Activated CD8-positive, alpha-beta T cell treated with anti-CD3 and anti-CD28 coated beads for 36 hours (primary cell): ENCODE results near the gene MAPK9. TPM values are rescaled to one million over a fixed set of nuclear protein-coding genes. Genes with fewer than 3 reads are reported as not detected.

Source experiments
- ATAC-seq: fragments of 200-7000 bp; cut with Tn5 transposase; one replicate; pipeline ENCODE4 v1.10.0; 2021; ENCODE audit warnings: mild to moderate bottlenecking, moderate library complexity
- CTCF ChIA-PET: fragments of 350-600 bp; sonication (Branson Sonifier 250); formaldehyde crosslinking; loops from one replicate; lab custom pipeline; 2021; ENCODE audit warnings: antibody characterized with exemption; lab: Charles Lee
- POLR2A ChIA-PET: fragments of 350-600 bp; sonication (Branson Sonifier 250); formaldehyde crosslinking; loops from one replicate; lab custom pipeline; 2021; ENCODE audit warnings: antibody characterized with exemption; lab: Charles Lee
- DNase-seq: peaks from one replicate; pipeline ENCODE4 v3.0.0-alpha.2; 2020
- H3K27ac Mint-ChIP-seq: one replicate; pipeline ENCODE4 v1.8.0; 2021; ENCODE audit warnings: mild to moderate bottlenecking, mixed read lengths
- H3K27me3 Mint-ChIP-seq: one replicate; pipeline ENCODE4 v1.8.0; 2021; ENCODE audit warnings: mixed read lengths
- H3K36me3 Mint-ChIP-seq: one replicate; pipeline ENCODE4 v1.8.0; 2021; ENCODE audit warnings: low read depth, mixed read lengths
- H3K4me1 Mint-ChIP-seq: one replicate; pipeline ENCODE4 v1.8.0; 2021; ENCODE audit warnings: low read depth, mixed read lengths
- H3K4me3 Mint-ChIP-seq: one replicate; pipeline ENCODE4 v1.8.0; 2021; ENCODE audit warnings: mild to moderate bottlenecking, moderate library complexity, mixed read lengths
- H3K9me3 Mint-ChIP-seq: one replicate; pipeline ENCODE4 v1.8.0; 2021; ENCODE audit warnings: mixed read lengths
- intact Hi-C: fragments of 100-400 bp; cut with micrococcal nuclease; formaldehyde crosslinking; loops from one replicate; pipeline ENCODE4 v1.10.0; 2022
- total RNA-seq, 2 experiments: library from RNA; stranded (reverse); gene quantifications; one replicate each; pipeline ENCODE4 v1.2.3, GENCODE V29; 2021
- TF ChIP-seq, protein P1 (sequence below): fragments of 200-600 bp; IDR thresholded peaks from one replicate; pipeline ENCODE4 v1.8.0; 2022; ENCODE audit warnings: antibody characterized with exemption, mild to moderate bottlenecking

Gene MAPK9
- total RNA-seq, 2 experiments from 2014 or later, result 31.8 to 33.2 TPM

DNA sequence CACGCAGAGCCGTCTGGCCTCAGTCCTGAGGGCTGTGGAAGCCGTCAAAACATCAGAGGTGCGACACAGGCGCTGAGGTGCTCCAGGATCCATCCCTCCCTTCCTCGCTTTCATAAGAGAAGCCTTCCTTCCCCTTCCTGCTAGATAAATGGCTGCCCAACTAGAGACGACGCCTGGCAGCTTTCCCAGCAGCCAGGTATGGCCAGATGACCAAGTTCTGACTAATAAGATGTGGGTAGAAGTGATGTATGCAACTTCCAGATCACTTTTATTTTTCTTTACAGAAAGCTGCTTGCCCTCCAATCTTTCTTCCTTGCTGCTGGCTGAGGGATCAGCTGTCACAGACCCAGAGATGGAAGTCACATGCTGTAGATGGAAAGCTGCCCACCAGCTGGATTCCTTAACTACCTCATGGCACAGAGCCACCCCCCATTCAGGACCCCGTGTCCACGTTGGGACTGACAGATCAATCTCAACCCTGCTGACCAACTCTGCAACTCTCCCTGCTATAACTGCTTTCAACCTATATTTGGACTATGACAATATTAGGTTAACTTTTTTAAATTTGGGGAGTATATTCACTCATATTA, 8.8 kb downstream of the MAPK9 start:
- Mint-ChIP-seq H3K4me1 (peaks cover 2% of the 10 kb centered on the region), H3K27ac (no peak overlapping the region), H3K4me3 (no peak overlapping the region), H3K36me3 (peaks cover 71% of the 10 kb centered on the region), H3K27me3 (no peaks in the 10 kb centered on the region), H3K9me3 (peaks cover 7% of the 10 kb centered on the region)
- DNase-seq, result no peak
- CTCF ChIA-PET, result interaction anchor here (1.0 kb wide), 1 partner anchor 10 kb away, joined by 3 read pairs; no protein-coding TSS in a partner anchor
- intact Hi-C loops, result no loop called here
- TF ChIP-seq, protein P1, sequence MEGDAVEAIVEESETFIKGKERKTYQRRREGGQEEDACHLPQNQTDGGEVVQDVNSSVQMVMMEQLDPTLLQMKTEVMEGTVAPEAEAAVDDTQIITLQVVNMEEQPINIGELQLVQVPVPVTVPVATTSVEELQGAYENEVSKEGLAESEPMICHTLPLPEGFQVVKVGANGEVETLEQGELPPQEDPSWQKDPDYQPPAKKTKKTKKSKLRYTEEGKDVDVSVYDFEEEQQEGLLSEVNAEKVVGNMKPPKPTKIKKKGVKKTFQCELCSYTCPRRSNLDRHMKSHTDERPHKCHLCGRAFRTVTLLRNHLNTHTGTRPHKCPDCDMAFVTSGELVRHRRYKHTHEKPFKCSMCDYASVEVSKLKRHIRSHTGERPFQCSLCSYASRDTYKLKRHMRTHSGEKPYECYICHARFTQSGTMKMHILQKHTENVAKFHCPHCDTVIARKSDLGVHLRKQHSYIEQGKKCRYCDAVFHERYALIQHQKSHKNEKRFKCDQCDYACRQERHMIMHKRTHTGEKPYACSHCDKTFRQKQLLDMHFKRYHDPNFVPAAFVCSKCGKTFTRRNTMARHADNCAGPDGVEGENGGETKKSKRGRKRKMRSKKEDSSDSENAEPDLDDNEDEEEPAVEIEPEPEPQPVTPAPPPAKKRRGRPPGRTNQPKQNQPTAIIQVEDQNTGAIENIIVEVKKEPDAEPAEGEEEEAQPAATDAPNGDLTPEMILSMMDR, result no peak
- no peak for ATAC-seq
- POLR2A ChIA-PET, result interaction anchor here (0.7 kb wide), 1 partner anchor 339 kb away, joined by 3 read pairs; no protein-coding TSS in a partner anchor

DNA sequence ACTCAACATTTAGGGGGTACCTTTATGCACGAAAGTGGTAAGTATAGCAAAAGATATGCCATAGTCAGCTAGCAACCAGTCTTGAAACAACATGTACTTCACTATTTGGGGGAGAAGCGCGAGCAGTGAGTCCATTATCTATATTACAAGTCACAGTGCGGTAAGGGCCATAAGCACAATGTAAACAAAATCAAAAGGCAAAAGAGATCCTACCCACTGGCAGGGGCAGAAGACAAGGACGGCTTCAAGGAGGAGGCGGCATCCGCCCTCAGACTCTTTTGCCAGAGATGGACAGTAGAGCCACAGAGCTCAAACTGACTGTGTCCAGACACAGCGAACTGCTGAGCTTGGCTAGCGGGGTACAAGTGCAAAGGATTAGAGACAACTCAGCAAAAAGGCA, 9.6 kb downstream of the MAPK9 start:
- POLR2A ChIA-PET, result no interaction called here
- Mint-ChIP-seq H3K36me3 (peaks cover 80% of the 10 kb centered on the region), H3K4me1 (no peaks in the 10 kb centered on the region), H3K4me3 (no peak overlapping the region), H3K27ac (no peak overlapping the region), H3K9me3 (peaks cover 9% of the 10 kb centered on the region), H3K27me3 (no peaks in the 10 kb centered on the region)
- TF ChIP-seq, protein P1, result no peak
- CTCF ChIA-PET, result interaction anchor here (0.8 to 3.6 kb wide), 4 partner anchors 9 to 46 kb away, joined by 3 to 13 read pairs (median 5); no protein-coding TSS in a partner anchor
- DNase-seq (no peak), ATAC-seq (no peak)
- intact Hi-C loops, result no loop called here

DNA sequence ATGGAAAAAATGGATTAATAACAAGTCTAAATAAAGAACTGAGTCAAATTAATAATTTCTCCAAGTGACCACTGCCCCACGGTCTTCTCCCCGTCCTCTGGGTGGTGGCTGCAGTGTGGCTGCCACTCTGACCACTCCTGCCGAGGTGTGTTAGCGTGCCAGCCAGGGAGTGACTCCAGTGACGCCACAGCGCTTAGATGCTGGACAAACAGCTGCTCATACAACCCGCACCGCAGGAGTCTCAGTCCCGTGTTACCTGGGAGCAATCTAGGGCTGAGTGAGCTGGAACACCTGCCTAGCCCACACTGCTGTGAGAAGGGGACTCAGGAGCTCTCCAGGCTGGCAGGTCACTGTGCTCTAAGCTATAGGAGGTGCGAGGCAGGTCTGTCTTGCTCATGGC, 10.2 kb downstream of the MAPK9 start:
- H3K4me3 Mint-ChIP-seq, result no peak overlapping the region
- no peaks in the 10 kb centered on the region for H3K27me3 Mint-ChIP-seq
- DNase-seq, result no peak
- H3K36me3 Mint-ChIP-seq, result peaks cover 81% of the 10 kb centered on the region
- TF ChIP-seq, protein P1, result no peak
- ChIA-PET CTCF (interaction anchor here (0.8 to 3.6 kb wide), 4 partner anchors 9 to 46 kb away, joined by 3 to 13 read pairs (median 5); no protein-coding TSS in a partner anchor), POLR2A (no interaction called here)
- H3K27ac Mint-ChIP-seq, result no peak overlapping the region
- H3K9me3 Mint-ChIP-seq, result peaks cover 9% of the 10 kb centered on the region
- H3K4me1 Mint-ChIP-seq, result no peaks in the 10 kb centered on the region
- ATAC-seq, result no peak
- intact Hi-C loops, result no loop called here

DNA sequence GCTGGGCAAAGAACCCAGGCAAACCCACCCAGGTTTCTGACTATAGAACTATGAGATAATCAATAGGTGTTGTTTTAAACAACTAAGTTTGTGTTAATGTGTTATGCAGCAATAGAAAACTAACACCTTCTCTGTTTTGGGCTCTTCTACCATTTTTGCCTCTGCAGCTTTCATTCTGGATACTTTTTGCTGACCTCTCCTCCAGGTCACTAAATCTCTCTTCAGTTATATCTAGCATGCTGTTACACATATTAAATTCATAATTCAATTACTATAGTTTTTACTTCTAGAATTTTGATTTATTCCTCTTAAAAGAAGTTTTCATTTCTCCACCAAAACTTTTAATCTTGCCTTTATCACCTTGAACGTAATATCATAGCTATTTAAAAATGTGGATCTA, 17.2 kb downstream of the MAPK9 start:
- ATAC-seq (no peak), DNase-seq (no peak)
- ChIA-PET POLR2A (interaction anchor here (0.9 kb wide), 1 partner anchor 13 kb away, joined by 3 read pairs; no protein-coding TSS in a partner anchor), CTCF (interaction anchor here (1.9 kb wide), 1 partner anchor 54 kb away, joined by 6 read pairs; no protein-coding TSS in a partner anchor)
- H3K4me1 Mint-ChIP-seq, result no peaks in the 10 kb centered on the region
- no peak overlapping the region for H3K27ac Mint-ChIP-seq
- peaks cover 76% of the 10 kb centered on the region for H3K36me3 Mint-ChIP-seq
- intact Hi-C loops, result no loop called here
- TF ChIP-seq, protein P1, result no peak
- peaks cover 36% of the 10 kb centered on the region for H3K9me3 Mint-ChIP-seq
- H3K4me3 Mint-ChIP-seq, result no peak overlapping the region
- no peaks in the 10 kb centered on the region for H3K27me3 Mint-ChIP-seq

DNA sequence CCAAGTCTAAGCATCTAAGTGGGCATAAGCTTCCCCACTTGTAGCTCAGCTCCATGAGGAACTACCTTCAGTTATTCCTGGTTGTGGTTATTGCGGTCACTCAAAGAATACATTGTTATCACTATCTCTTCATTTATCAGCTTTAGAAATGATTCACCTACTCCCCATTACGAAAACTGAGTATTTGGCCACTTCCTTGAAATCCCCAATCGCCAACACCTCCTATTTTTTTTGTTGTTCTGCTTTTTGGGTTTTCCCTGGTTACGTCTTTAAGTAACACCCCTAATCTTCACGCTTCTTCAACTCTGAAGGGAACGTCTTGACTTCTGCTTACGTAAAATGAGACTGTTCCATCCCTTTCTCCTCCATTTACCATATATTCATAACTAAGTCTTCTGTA, 20.7 kb downstream of the MAPK9 start:
- ChIA-PET CTCF (no interaction called here), POLR2A (no interaction called here)
- no peak overlapping the region for H3K27ac Mint-ChIP-seq
- TF ChIP-seq, protein P1, result no peak
- peaks cover 78% of the 10 kb centered on the region for H3K36me3 Mint-ChIP-seq
- H3K4me3 Mint-ChIP-seq, result no peak overlapping the region
- H3K9me3 Mint-ChIP-seq, result peaks cover 46% of the 10 kb centered on the region
- no peaks in the 10 kb centered on the region for H3K4me1 Mint-ChIP-seq
- intact Hi-C loops, result no loop called here
- no peak for DNase-seq
- no peaks in the 10 kb centered on the region for H3K27me3 Mint-ChIP-seq
- ATAC-seq, result no peak
